Measurements from ENCODE around the gene C10orf71. TPM values are rescaled to one million over a fixed set of nuclear protein-coding genes. Genes with fewer than 3 reads are reported as not detected.

The C10orf71 gene
- total RNA-seq, 1 experiment from 2014 or later, result not detected

DNA sequence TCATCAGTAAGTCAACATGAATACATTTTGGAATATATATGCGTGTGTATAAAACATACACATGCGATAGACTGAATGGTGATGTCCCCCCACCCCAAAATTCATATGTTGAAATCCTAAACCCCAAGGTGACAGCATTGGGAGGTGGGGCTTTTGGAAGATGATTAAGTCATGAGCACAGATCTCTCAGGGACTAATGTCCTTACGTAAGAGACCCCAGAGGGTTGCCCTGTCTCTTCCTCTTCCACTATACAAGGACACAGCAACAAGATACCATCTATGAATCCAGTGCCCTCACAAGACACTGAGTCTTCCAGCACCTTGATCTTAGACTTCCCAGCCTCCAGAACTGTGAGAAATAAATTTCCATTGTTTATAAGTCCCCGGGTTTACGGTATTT, 74.4 kb downstream of the C10orf71 start:
- CTCF ChIA-PET, result no interaction called here

GRCh38 chr10:49374740-49375139, 75.8 kb downstream of the C10orf71 start:
- Histone ChIP-seq H3K9me3 (ENCODE audit: low read depth, low read length, poor library complexity, severe bottlenecking) (no peaks in the 10 kb centered on the region), H3K27me3 (replicated peaks; ENCODE audit: insufficient read depth, low read depth, low read length, poor library complexity) (peaks cover 26% of the 10 kb centered on the region), H3K4me3 (ENCODE audit: low read depth, low read length, poor library complexity, severe bottlenecking) (no peak overlapping the region), H3K36me3 (ENCODE audit: insufficient read depth, low read length, poor library complexity, severe bottlenecking) (no peaks in the 10 kb centered on the region), H3K4me1 (ENCODE audit: insufficient read depth, low read length, poor library complexity, severe bottlenecking) (no peaks in the 10 kb centered on the region), H3K27ac (ENCODE audit: low read depth, low read length, poor library complexity, severe bottlenecking) (no peak overlapping the region)
- POLR2A ChIA-PET (ENCODE audit: low non-redundant PET), result no interaction called here
- BruUV-seq (replicated peaks), result no TSS peak
- CTCF ChIA-PET, result no interaction called here
- DNase-seq (ENCODE audit: low spot score), result no peak
- intact Hi-C loops (cut with micrococcal nuclease; ENCODE audit: unreplicated experiment), result no loop called here
- TF ChIP-seq EZH2 (IDR thresholded peaks at IDR 0.05; ENCODE audit: borderline replicate concordance, low read depth, low read length, poor library complexity, severe bottlenecking), result no peak

More for the DNA sequence above, 74.4 kb downstream of the C10orf71 start:
- Histone ChIP-seq H3K27me3 (replicated peaks; ENCODE audit: insufficient read depth, low read depth, low read length, poor library complexity) (peaks cover 28% of the 10 kb centered on the region), H3K4me1 (ENCODE audit: insufficient read depth, low read length, poor library complexity, severe bottlenecking) (no peaks in the 10 kb centered on the region), H3K27ac (ENCODE audit: low read depth, low read length, poor library complexity, severe bottlenecking) (no peak overlapping the region), H3K36me3 (ENCODE audit: insufficient read depth, low read length, poor library complexity, severe bottlenecking) (no peaks in the 10 kb centered on the region), H3K9me3 (ENCODE audit: low read depth, low read length, poor library complexity, severe bottlenecking) (no peaks in the 10 kb centered on the region), H3K4me3 (ENCODE audit: low read depth, low read length, poor library complexity, severe bottlenecking) (no peak overlapping the region)
- no peak for DNase-seq (ENCODE audit: low spot score)
- POLR2A ChIA-PET (ENCODE audit: low non-redundant PET), result no interaction called here
- TF ChIP-seq EZH2 (IDR thresholded peaks at IDR 0.05; ENCODE audit: borderline replicate concordance, low read depth, low read length, poor library complexity, severe bottlenecking), result no peak
- no peak for TF ChIP-seq CTCF (conservative IDR thresholded peaks at IDR 0.05; ENCODE audit: low read depth, low read length)
- no TSS peak for BruUV-seq (replicated peaks)
- intact Hi-C loops (cut with micrococcal nuclease; ENCODE audit: unreplicated experiment), result no loop called here

GRCh38 chr10:49375611-49376010, 76.6 kb downstream of the C10orf71 start:
- Histone ChIP-seq H3K4me3 (ENCODE audit: low read depth, low read length, poor library complexity, severe bottlenecking) (no peak overlapping the region), H3K9me3 (ENCODE audit: low read depth, low read length, poor library complexity, severe bottlenecking) (no peaks in the 10 kb centered on the region), H3K4me1 (ENCODE audit: insufficient read depth, low read length, poor library complexity, severe bottlenecking) (no peaks in the 10 kb centered on the region), H3K27ac (ENCODE audit: low read depth, low read length, poor library complexity, severe bottlenecking) (no peak overlapping the region), H3K27me3 (replicated peaks; ENCODE audit: insufficient read depth, low read depth, low read length, poor library complexity) (peaks cover 25% of the 10 kb centered on the region), H3K36me3 (ENCODE audit: insufficient read depth, low read length, poor library complexity, severe bottlenecking) (no peaks in the 10 kb centered on the region)
- TF ChIP-seq EZH2 (IDR thresholded peaks at IDR 0.05; ENCODE audit: borderline replicate concordance, low read depth, low read length, poor library complexity, severe bottlenecking) (no peak), CTCF (conservative IDR thresholded peaks at IDR 0.05; ENCODE audit: low read depth, low read length) (no peak)
- POLR2A ChIA-PET (ENCODE audit: low non-redundant PET), result no interaction called here
- CTCF ChIA-PET, result no interaction called here
- BruUV-seq (replicated peaks), result no TSS peak
- intact Hi-C loops (cut with micrococcal nuclease; ENCODE audit: unreplicated experiment), result no loop called here
- DNase-seq (ENCODE audit: low spot score), result no peak

Other genes with a start within 250 kb of the C10orf71 start
- 0.11 TPM in 2 replicates for gene VSTM4, start 183.6 kb upstream of the C10orf71 start, total RNA-seq (2021)
- gene FAM170B, start 165.1 kb upstream of the C10orf71 start, total RNA-seq (2021), result not detected in 2 replicates
- not detected in 2 replicates for gene TMEM273, start 110.8 kb upstream of the C10orf71 start, total RNA-seq (2021)
- gene DRGX, start 96.9 kb downstream of the C10orf71 start, total RNA-seq (2021), result not detected in 2 replicates
- gene ERCC6, start 240.0 kb downstream of the C10orf71 start, total RNA-seq (2021), result 11.0 and 11.4 TPM in 2 replicates